GM23248 (cell line): ENCODE measurements around the gene C2CD4C.
"Not testable (repeated sequence)": the region's sequence is repeated elsewhere in the genome, so short reads cannot be mapped to it uniquely, and the experiment has no call there.

Experiments
- EZH2 ChIP-seq: fragments of 200-600 bp; sonication (generic); IDR thresholded peaks from 2 replicates; pipeline ENCODE4 v1.6.1; 2018; ENCODE audit warnings: antibody characterized with exemption, mild to moderate bottlenecking; ENCODE audit not compliant: insufficient read depth, poor library complexity, severe bottlenecking
- EZH2phosphoT487 ChIP-seq: fragments of 200-600 bp; sonication (generic); IDR thresholded peaks from 2 replicates; pipeline ENCODE4 v1.6.1; 2018; ENCODE audit warnings: antibody characterized with exemption, moderate library complexity, mild to moderate bottlenecking, low read depth; ENCODE audit not compliant: insufficient read depth

GRCh38 chr19:394857-395256 is 14.1 kb downstream of the C2CD4C start:
- not testable (repeated sequence) for TF ChIP-seq EZH2, EZH2phosphoT487
